Naive thymus-derived CD4-positive, alpha-beta T cell (primary cell): ENCODE results near the gene SPRN. TPM values are rescaled to one million over a fixed set of nuclear protein-coding genes. Genes with fewer than 3 reads are reported as not detected.
A peak's percentile ranks its signal among the peaks of the same experiment; 100 is the strongest.

ENCODE experiments used
- ATAC-seq: fragments of 150-1000 bp; cut with Tn5 transposase; 2 replicates; pipeline ENCODE4 v1.10.0; 2021; ENCODE audit warnings: mild to moderate bottlenecking, moderate library complexity
- CTCF ChIA-PET: fragments of 350-600 bp; sonication (Branson Sonifier 250); formaldehyde crosslinking; loops from one replicate; lab custom pipeline; 2021; ENCODE audit warnings: antibody characterized with exemption; lab: Charles Lee
- POLR2A ChIA-PET: fragments of 350-600 bp; sonication (Branson Sonifier 250); formaldehyde crosslinking; loops from one replicate; lab custom pipeline; 2021; ENCODE audit warnings: antibody characterized with exemption, inconsistent platforms; lab: Charles Lee
- DNase-seq, 9 donors: peaks; one replicate each; pipeline versions ENCODE4 v3.0.0 to v3.0.0-alpha.2; 2020 to 2022; ENCODE audit warnings: mixed read lengths in 1 of 9
- H3K27ac ChIP-seq: one replicate; pipeline ENCODE4 v1.7.0; 2013; ENCODE audit warnings: mild to moderate bottlenecking, low read depth, low read length, moderate library complexity
- H3K27me3 ChIP-seq, 2 donors: one replicate each; pipeline ENCODE4 v1.7.0; 2013; ENCODE audit warnings: low read length in 2 of 2, mild to moderate bottlenecking in 2 of 2, moderate library complexity in 2 of 2; ENCODE audit not compliant: control insufficient read depth in 2 of 2, insufficient read depth in 2 of 2
- H3K36me3 ChIP-seq, 3 experiments: 1 replicate in 2 of 3; 2 replicates in 1 of 3; pipeline ENCODE4 v1.7.0; 2013; ENCODE audit warnings: low read length in 3 of 3, mild to moderate bottlenecking in 3 of 3, moderate library complexity in 1 of 3; ENCODE audit not compliant: insufficient read depth in 3 of 3, control insufficient read depth in 2 of 3
- H3K4me1 ChIP-seq, 2 donors: one replicate each; pipeline ENCODE4 v1.7.0; 2013; ENCODE audit warnings: low read length in 2 of 2, mild to moderate bottlenecking in 2 of 2, moderate library complexity in 1 of 2; ENCODE audit not compliant: control insufficient read depth in 2 of 2, insufficient read depth in 2 of 2
- H3K4me3 ChIP-seq: 2 replicates; pipeline ENCODE4 v1.7.0; 2013; ENCODE audit warnings: mild to moderate bottlenecking, low read length
- H3K9me3 ChIP-seq, 3 experiments: 1 replicate in 2 of 3; 2 replicates in 1 of 3; pipeline ENCODE4 v1.7.0; 2013; ENCODE audit warnings: low read length in 3 of 3; ENCODE audit not compliant: control insufficient read depth in 2 of 3
- H3K27ac Mint-ChIP-seq, 9 donors: one replicate each; pipeline ENCODE4 v1.8.0; 2020 to 2022; ENCODE audit warnings: mixed read lengths in 9 of 9, mild to moderate bottlenecking in 8 of 9, moderate library complexity in 5 of 9, inconsistent platforms in 2 of 9
- H3K27me3 Mint-ChIP-seq, 5 donors: one replicate each; pipeline ENCODE4 v1.8.0; 2021 to 2022; ENCODE audit warnings: mixed read lengths in 5 of 5, mild to moderate bottlenecking in 1 of 5
- H3K36me3 Mint-ChIP-seq, 5 donors: one replicate each; pipeline ENCODE4 v1.8.0; 2020 to 2022; ENCODE audit warnings: mixed read lengths in 5 of 5, mild to moderate bottlenecking in 3 of 5, inconsistent platforms in 1 of 5
- H3K4me1 Mint-ChIP-seq, 7 donors: one replicate each; pipeline ENCODE4 v1.8.0; 2020 to 2022; ENCODE audit warnings: mixed read lengths in 7 of 7, mild to moderate bottlenecking in 3 of 7, inconsistent platforms in 1 of 7
- H3K4me3 Mint-ChIP-seq, 10 donors: one replicate each; pipeline ENCODE4 v1.8.0; 2020 to 2022; ENCODE audit warnings: mild to moderate bottlenecking in 10 of 10, mixed read lengths in 10 of 10, moderate library complexity in 6 of 10, inconsistent platforms in 2 of 10
- H3K9me3 Mint-ChIP-seq, 11 donors: one replicate each; pipeline ENCODE4 v1.8.0; 2020 to 2022; ENCODE audit warnings: mixed read lengths in 11 of 11, mild to moderate bottlenecking in 4 of 11, inconsistent platforms in 1 of 11, moderate library complexity in 1 of 11
- intact Hi-C, 2 donors: fragments of 100-400 bp; cut with micrococcal nuclease; formaldehyde crosslinking; loops; one replicate each; pipeline ENCODE4 v1.15.1; 2023
- polyA plus RNA-seq, 2 donors: library from polyadenylated mRNA; unstranded; fragments of 300-500 nt; fragmentation: Illumina TruSeq; gene quantifications; one replicate each; pipeline ENCODE4 v1.2.3, GENCODE V29; 2021
- total RNA-seq, 6 experiments: library from RNA in 5 of 6; stranded (reverse) in 5 of 6; gene quantifications; 1 replicate in 5 of 6; 2 replicates in 1 of 6; pipeline ENCODE4 v1.2.3 and lab custom pipeline; 2021 to 2026

The SPRN gene
- total and polyA plus RNA-seq, 7 experiments from 2014 or later = 0.10 to 0.34 TPM; not detected in 5

DNA sequence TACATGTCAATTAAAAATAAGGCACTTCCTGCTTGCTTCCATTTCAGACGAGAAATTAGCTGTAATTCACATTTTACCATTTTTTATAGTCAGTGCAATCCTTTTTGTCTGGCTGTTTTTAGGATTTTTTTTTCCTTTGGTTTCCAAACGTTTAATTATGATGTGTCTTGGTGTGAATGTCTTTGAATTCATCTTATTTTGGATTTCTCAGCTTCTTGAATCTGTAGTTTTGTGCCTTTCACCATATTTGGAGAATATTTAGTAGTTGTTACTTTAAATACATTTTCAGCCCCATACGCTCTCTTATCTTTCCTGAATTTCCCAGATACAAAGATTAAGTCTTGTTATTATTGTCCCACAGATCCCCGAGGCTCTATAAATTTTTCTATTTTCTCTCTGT lies 26.9 kb upstream of the SPRN start:
- CTCF ChIA-PET = no interaction called here
- intact Hi-C loops = loop anchor here (5.0 to 10.0 kb wide), 2 partner anchors 124 to 887 kb away; no protein-coding TSS in a partner anchor

DNA sequence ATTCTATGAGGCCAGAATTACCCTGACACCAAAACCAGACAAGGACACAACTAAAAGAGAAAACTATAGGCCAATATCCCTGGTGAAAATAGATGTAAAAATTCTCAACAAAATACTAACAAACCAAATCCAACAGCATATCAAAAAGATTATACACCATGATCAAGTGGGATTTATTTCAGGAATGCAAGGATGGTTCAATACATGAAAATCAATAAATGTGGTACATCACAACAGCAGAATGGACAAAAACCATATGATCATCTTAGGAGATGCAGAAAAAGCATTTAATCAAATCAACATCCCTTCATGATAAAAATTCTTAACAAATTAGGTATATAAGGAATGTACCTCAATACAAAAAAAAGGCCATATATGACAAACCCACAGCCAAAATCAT lies 23.7 kb upstream of the SPRN start:
- Histone ChIP-seq H3K27me3 (no peaks in the 10 kb centered on the region), H3K4me1 (peaks cover 0 to under 1% of the 10 kb centered on the region in 2 donors), H3K27ac (no peak overlapping the region), H3K36me3 (no peaks in the 10 kb centered on the region), H3K4me3 (no peak overlapping the region), H3K9me3 (peaks cover 4 to 36% (median 5%) of the 10 kb centered on the region in 3 experiments)
- intact Hi-C loops = no loop called here
- CTCF ChIA-PET = no interaction called here
- Mint-ChIP-seq H3K4me3 (no peak overlapping the region), H3K27me3 (peaks cover 0 to 11% (median 0%) of the 10 kb centered on the region in 5 donors), H3K4me1 (peaks cover 0 to 5% (median under 1%) of the 10 kb centered on the region in 7 donors), H3K27ac (no peak overlapping the region), H3K9me3 (peaks cover 12 to 41% (median 30%) of the 10 kb centered on the region in 11 donors), H3K36me3 (peaks cover 9 to 22% (median 19%) of the 10 kb centered on the region in 5 donors)
- ATAC-seq (no peak), DNase-seq (no peak)
- POLR2A ChIA-PET = no interaction called here

More for the DNA sequence above, 26.9 kb upstream of the SPRN start:
- Mint-ChIP-seq H3K9me3 (peaks cover 12 to 32% (median 27%) of the 10 kb centered on the region in 11 donors), H3K36me3 (peaks cover 6 to 22% (median 19%) of the 10 kb centered on the region in 5 donors), H3K4me3 (no peak overlapping the region), H3K4me1 (peaks cover 0 to 5% (median 0%) of the 10 kb centered on the region in 7 donors), H3K27ac (no peak overlapping the region), H3K27me3 (peaks cover 0 to 11% (median 0%) of the 10 kb centered on the region in 5 donors)
- H3K36me3 ChIP-seq = no peaks in the 10 kb centered on the region
- H3K4me3 ChIP-seq = no peak overlapping the region
- H3K4me1 ChIP-seq = no peaks in the 10 kb centered on the region
- ATAC-seq (no peak), DNase-seq (no peak)
- no peaks in the 10 kb centered on the region for H3K27me3 ChIP-seq
- POLR2A ChIA-PET = no interaction called here
- peaks cover 4 to 28% (median 5%) of the 10 kb centered on the region in 3 experiments for H3K9me3 ChIP-seq
- H3K27ac ChIP-seq = no peak overlapping the region

DNA sequence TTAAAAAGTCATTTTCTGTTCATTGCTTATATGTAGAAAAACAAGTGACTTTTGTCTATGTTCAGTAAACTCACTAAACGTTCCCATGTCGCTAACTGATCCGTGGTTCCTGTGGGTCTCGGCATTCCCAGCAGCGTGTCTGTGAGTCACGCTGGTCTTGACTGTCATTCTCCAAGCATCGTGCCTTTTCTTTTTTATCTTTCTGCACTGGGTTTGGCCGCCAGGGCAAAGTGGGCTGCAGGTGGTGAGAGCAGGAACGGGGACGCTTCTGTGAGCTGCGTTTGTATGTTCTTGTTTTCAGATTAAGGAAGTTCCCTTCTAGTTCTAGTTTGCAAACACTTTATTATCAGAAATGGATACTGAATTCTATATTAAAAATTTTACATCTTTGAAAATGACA lies 22.6 kb upstream of the SPRN start:
- Histone ChIP-seq H3K4me1 (peaks cover 0 to 9% of the 10 kb centered on the region in 2 donors), H3K36me3 (no peaks in the 10 kb centered on the region), H3K9me3 (peaks cover 4 to 36% (median 5%) of the 10 kb centered on the region in 3 experiments), H3K27ac (no peak overlapping the region), H3K27me3 (no peaks in the 10 kb centered on the region), H3K4me3 (no peak overlapping the region)
- Mint-ChIP-seq H3K4me1 (peaks cover 0 to 15% (median 8%) of the 10 kb centered on the region in 7 donors), H3K27me3 (peaks cover 0 to 11% (median 4%) of the 10 kb centered on the region in 5 donors), H3K4me3 (no peak overlapping the region), H3K27ac (no peak overlapping the region), H3K36me3 (peaks cover 11 to 22% (median 20%) of the 10 kb centered on the region in 5 donors), H3K9me3 (peaks cover 12 to 41% (median 30%) of the 10 kb centered on the region in 11 donors)
- intact Hi-C loops = no loop called here
- no peak for ATAC-seq
- ChIA-PET CTCF (no interaction called here), POLR2A (no interaction called here)
- no peak for DNase-seq

DNA sequence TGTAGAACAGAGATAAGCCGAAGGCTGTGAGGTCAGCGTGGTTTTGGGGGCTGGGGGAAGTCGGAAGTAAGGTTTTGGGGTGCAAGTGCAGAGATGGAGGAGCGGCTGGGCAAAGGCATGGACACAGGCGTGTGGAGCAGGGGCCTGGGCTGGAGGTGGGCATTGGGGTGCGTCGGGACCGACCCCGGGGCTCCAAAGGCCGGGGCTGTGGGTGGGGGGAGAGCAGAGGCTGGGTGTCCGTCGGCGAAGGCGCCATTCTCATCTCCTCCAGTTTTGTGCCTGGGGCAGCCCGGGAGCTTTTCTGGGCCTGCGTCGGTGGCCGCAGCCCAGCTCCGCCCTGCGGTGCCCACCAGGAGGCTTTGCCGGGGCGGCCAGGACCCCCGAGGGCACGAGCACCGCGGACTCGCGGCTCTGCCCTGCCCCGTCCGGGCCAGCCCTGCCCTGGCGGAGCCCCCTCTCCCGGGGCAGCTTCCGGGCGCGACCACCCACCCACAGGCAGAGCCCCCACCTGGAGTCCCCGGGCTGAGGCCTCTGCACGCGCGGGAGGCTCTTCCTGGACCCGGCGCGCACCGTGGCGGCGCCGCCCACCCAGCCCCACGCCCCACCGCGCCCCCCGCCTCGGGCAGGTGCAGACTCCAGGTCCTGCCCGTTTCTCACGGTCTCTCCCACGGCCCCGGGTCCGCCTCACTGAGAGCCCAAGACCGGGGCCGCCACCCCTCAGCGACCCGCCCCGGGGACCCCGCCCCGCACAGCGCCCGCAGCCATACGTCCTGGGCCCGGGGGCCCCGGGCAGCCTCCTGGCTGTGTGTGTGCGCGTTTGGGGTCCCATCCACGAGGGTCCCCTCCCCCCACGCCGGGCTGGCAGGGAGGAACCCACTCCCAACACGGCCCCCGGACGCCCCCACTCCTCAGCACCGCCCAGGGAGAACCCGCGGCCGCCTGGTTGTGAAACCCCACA lies 21.6 kb upstream of the SPRN start:
- ATAC-seq = no peak
- no peaks in the 10 kb centered on the region for H3K27me3 ChIP-seq
- H3K4me1 ChIP-seq = peaks cover 0 to 9% of the 10 kb centered on the region in 2 donors
- ChIA-PET POLR2A (no interaction called here), CTCF (no interaction called here)
- no peak overlapping the region for H3K4me3 ChIP-seq
- Mint-ChIP-seq H3K36me3 (peaks cover 11 to 22% (median 20%) of the 10 kb centered on the region in 5 donors), H3K4me1 (peaks cover 0 to 17% (median 8%) of the 10 kb centered on the region in 7 donors), H3K27ac (peak overlapping the region in 1 of 9 donors; percentile 62), H3K9me3 (peaks cover 12 to 41% (median 30%) of the 10 kb centered on the region in 11 donors), H3K27me3 (peaks cover 0 to 11% (median 4%) of the 10 kb centered on the region in 5 donors), H3K4me3 (no peak overlapping the region)
- DNase-seq = no peak
- H3K9me3 ChIP-seq = peaks cover 4 to 36% (median 5%) of the 10 kb centered on the region in 3 experiments
- H3K27ac ChIP-seq = no peak overlapping the region
- intact Hi-C loops = no loop called here
- no peaks in the 10 kb centered on the region for H3K36me3 ChIP-seq

DNA sequence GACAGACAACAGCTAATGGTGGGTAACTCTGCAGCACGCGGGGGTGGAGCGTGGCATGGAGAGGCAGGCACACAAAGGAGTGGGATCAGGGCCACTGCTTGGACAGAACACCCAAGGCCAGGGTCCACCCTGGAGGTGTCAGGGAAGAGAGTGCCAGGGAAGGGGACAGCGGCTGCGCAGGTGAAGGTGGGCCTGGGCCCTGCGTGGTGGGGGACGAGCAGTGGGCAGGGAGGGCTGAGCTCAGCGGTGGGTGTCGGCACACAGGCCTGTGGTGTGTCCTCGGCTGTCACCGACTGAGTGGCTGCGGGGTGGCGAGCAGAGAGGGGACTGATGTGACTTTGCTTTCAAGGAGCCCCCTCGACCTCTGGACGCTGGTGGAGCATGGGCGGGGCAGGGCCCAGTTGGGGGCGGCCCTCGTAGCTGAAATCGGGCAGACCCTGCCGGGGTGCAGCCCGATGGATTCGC lies 20.9 kb upstream of the SPRN start:
- peaks cover 0 to 9% of the 10 kb centered on the region in 2 donors for H3K4me1 ChIP-seq
- H3K27ac ChIP-seq = no peak overlapping the region
- POLR2A ChIA-PET = no interaction called here
- Mint-ChIP-seq H3K4me1 (peaks cover 0 to 17% (median 8%) of the 10 kb centered on the region in 7 donors), H3K9me3 (peaks cover 12 to 41% (median 30%) of the 10 kb centered on the region in 11 donors), H3K4me3 (no peak overlapping the region), H3K27me3 (peaks cover 0 to 11% (median 4%) of the 10 kb centered on the region in 5 donors), H3K27ac (peak overlapping the region in 1 of 9 donors; percentile 62), H3K36me3 (peaks cover 11 to 22% (median 20%) of the 10 kb centered on the region in 5 donors)
- no peak overlapping the region for H3K4me3 ChIP-seq
- H3K27me3 ChIP-seq = no peaks in the 10 kb centered on the region
- H3K9me3 ChIP-seq = peaks cover 4 to 36% (median 5%) of the 10 kb centered on the region in 3 experiments
- intact Hi-C loops = no loop called here
- ATAC-seq (no peak), DNase-seq (peak in 1 of 9 donors; percentile 16)
- no peaks in the 10 kb centered on the region for H3K36me3 ChIP-seq
- CTCF ChIA-PET = no interaction called here

DNA sequence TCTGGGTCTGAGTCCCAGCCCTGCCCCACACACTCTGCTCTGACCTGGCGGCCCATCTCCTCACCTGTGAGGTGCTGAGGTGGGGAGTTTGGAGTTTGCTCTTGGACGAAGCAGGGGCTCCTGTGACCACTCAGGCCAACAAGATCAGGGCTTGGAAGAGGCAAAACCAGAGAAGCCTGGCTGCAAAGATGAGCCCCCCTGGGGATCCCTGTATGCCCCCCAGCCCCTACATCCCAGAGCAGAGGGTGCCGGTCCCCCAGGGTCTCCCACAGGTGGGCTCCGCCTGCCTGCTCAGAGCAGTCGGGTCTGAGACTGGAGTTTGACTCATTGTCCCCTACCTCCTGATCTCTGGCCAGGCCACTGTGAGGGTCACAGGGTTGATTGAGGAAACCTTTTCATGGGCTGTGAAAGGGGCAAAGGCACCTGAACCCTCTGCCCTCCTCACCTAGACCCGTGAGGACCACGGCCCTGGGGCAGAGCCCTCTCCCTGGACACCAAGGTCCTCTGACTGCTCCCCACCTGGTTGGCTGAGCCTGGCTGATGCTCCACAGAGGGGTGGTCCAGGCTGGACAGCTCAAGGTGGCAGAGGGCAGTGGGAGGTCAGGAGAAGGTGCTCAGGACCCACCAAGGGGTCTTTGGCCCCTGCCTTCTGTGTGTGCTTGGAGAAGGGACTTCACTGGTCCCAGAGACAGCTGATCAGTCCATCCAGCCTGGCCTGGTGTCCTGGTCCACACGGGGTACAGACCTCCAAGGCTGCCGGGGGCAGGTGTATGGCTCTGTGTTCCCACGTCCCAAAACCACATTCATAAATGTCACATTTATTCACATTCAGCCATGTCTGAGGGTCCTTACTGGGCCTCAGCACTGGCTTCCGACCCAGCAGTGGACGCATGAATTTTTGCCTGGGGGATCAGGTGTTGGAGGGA lies 20.2 kb upstream of the SPRN start:
- H3K36me3 Mint-ChIP-seq = peaks cover 11 to 22% (median 20%) of the 10 kb centered on the region in 5 donors
- H3K4me3 Mint-ChIP-seq = no peak overlapping the region
- ATAC-seq (no peak), DNase-seq (no peak)
- no peak overlapping the region for H3K27ac Mint-ChIP-seq
- Histone ChIP-seq H3K4me1 (peaks cover 0 to 9% of the 10 kb centered on the region in 2 donors), H3K27me3 (no peaks in the 10 kb centered on the region), H3K4me3 (no peak overlapping the region), H3K27ac (no peak overlapping the region), H3K36me3 (no peaks in the 10 kb centered on the region), H3K9me3 (peaks cover 4 to 36% (median 5%) of the 10 kb centered on the region in 3 experiments)
- H3K27me3 Mint-ChIP-seq = peaks cover 0 to 11% (median 4%) of the 10 kb centered on the region in 5 donors
- ChIA-PET POLR2A (no interaction called here), CTCF (no interaction called here)
- intact Hi-C loops = no loop called here
- peaks cover 12 to 41% (median 30%) of the 10 kb centered on the region in 11 donors for H3K9me3 Mint-ChIP-seq
- peaks cover 0 to 17% (median 9%) of the 10 kb centered on the region in 7 donors for H3K4me1 Mint-ChIP-seq
